Gastrocnemius medialis (tissue), 4 donors: ENCODE measurements around the gene ZNF440. TPM values are rescaled to one million over a fixed set of nuclear protein-coding genes. Genes with fewer than 3 reads are reported as not detected.

Experiments used
- ATAC-seq, 2 donors: fragments of 150-250 bp; one replicate each; pipeline ENCODE4 v1.9.1; 2016
- DNase-seq, 2 donors: peaks; one replicate each; pipeline ENCODE4 v3.0.0-alpha.2; 2019
- H3K27ac ChIP-seq, 4 donors: fragments of 200-600 bp; sonication (generic); 1 replicate in 1 of 4; 2 replicates in 3 of 4; pipeline ENCODE4 v1.5.1; 2016 to 2018; ENCODE audit warnings: mild to moderate bottlenecking in 2 of 4, moderate library complexity in 1 of 4
- H3K27me3 ChIP-seq, 3 donors: fragments of 200-600 bp; sonication (generic) in 2 of 3; 1 replicate in 1 of 3; 2 replicates in 2 of 3; pipeline versions ENCODE4 v1.5.1 to v1.6.0; 2016 to 2019; ENCODE audit warnings: mild to moderate bottlenecking in 1 of 3, moderate library complexity in 1 of 3
- H3K36me3 ChIP-seq, 2 donors: fragments of 200-600 bp; sonication (generic) in 1 of 2; one replicate each; pipeline ENCODE4 v1.5.1; 2017 to 2018
- H3K4me1 ChIP-seq, 2 donors: fragments of 200-600 bp; sonication (generic) in 1 of 2; one replicate each; pipeline ENCODE4 v1.5.1; 2016 to 2017; ENCODE audit warnings: mild to moderate bottlenecking in 2 of 2
- H3K4me3 ChIP-seq, 4 donors: fragments of 200-600 bp; sonication (generic) in 3 of 4; 1 replicate in 1 of 4; 2 replicates in 3 of 4; pipeline ENCODE4 v1.5.1; 2016 to 2019; ENCODE audit warnings: mild to moderate bottlenecking in 2 of 4
- H3K9me3 ChIP-seq, 3 donors: fragments of 200-600 bp; sonication (generic) in 2 of 3; 1 replicate in 1 of 3; 2 replicates in 2 of 3; pipeline ENCODE4 v1.5.1; 2016 to 2019
- CTCF ChIP-seq, 5 experiments: fragments of 450-650 bp in 3 of 5; fragments of 200-600 bp in 2 of 5; sonication (generic) in 2 of 5; IDR thresholded peaks in 4 of 5; conservative IDR thresholded peaks in 1 of 5; 1 replicate in 4 of 5; 2 replicates in 1 of 5; pipeline ENCODE4 v1.5.1; 2016 to 2019; ENCODE audit warnings: antibody characterized with exemption in 5 of 5, mild to moderate bottlenecking in 3 of 5, moderate library complexity in 3 of 5
- POLR2A ChIP-seq, 2 donors: fragments of 450-650 bp; IDR thresholded peaks; one replicate each; pipeline ENCODE4 v1.6.1; 2017; ENCODE audit warnings: antibody characterized with exemption in 2 of 2, mild to moderate bottlenecking in 2 of 2, moderate library complexity in 2 of 2
- in situ Hi-C, 4 donors: fragments of 200-750 bp; cut with MboI; loops; one replicate each; pipeline versions ENCODE4 v1.15.0 to v1.8.0; 2017; ENCODE audit warnings: low sequenced_read_pairs in 4 of 4
- intact Hi-C: fragments of 100-400 bp; cut with DNase I; formaldehyde crosslinking; loops from one replicate; pipeline ENCODE4 v1.15.1; 2023; ENCODE audit warnings: low total_unique reads
- total RNA-seq, 4 donors: library from RNA; depleted of rRNA; stranded (reverse); fragments of >200 nt; gene quantifications; one replicate each; pipeline versions ENCODE4 v1.1.0 to v1.2.3, GENCODE V29; 2016

ZNF440 gene
- total RNA-seq, 4 donors from 2014 or later: 2.5 to 5.5 (median 4.2) TPM

GRCh38 chr19:11787536-11787935, 26.5 kb upstream of the ZNF440 start:
- no peaks in the 10 kb centered on the region for H3K27me3 ChIP-seq
- H3K9me3 ChIP-seq: peaks cover 0 to 65% (median 3%) of the 10 kb centered on the region in 3 donors
- H3K4me3 ChIP-seq: no peak overlapping the region
- H3K4me1 ChIP-seq: no peaks in the 10 kb centered on the region
- in situ Hi-C loops: no loop called here
- ATAC-seq (no peak), DNase-seq (no peak)
- peaks cover 1 to 21% of the 10 kb centered on the region in 2 donors for H3K36me3 ChIP-seq
- TF ChIP-seq CTCF (IDR thresholded peaks at IDR 0.05 in 4 of 5, conservative IDR thresholded peaks at IDR 0.05 in 1 of 5) (no peak), POLR2A (IDR thresholded peaks at IDR 0.05) (no peak)
- no peak overlapping the region for H3K27ac ChIP-seq
- intact Hi-C loops: no loop called here

- in situ Hi-C loops: loop anchor here in 3 of 4 donors (10.0 kb wide), 3 partner anchors 192 to 352 kb away; partner anchors contain the start of gene ZNF20 (in 2 of the 3)
- H3K9me3 ChIP-seq: peaks cover 0 to 25% (median 0%) of the 10 kb centered on the region in 3 donors
- TF ChIP-seq POLR2A (IDR thresholded peaks at IDR 0.05) (no peak), CTCF (IDR thresholded peaks at IDR 0.05 in 4 of 5, conservative IDR thresholded peaks at IDR 0.05 in 1 of 5) (no peak)
- H3K27ac ChIP-seq: no peak overlapping the region
- peaks cover 9 to 10% of the 10 kb centered on the region in 2 donors for H3K4me1 ChIP-seq
- intact Hi-C loops: no loop called here
- no peak for DNase-seq
- no peak for ATAC-seq
- no peaks in the 10 kb centered on the region for H3K27me3 ChIP-seq
- H3K36me3 ChIP-seq: no peaks in the 10 kb centered on the region
- H3K4me3 ChIP-seq: no peak overlapping the region
Observed at GRCh38 chr19:11792942-11793341, 21.1 kb upstream of the ZNF440 start.

GRCh38 chr19:11797491-11797890, 16.6 kb upstream of the ZNF440 start:
- in situ Hi-C loops (loop anchor here in 3 of 4 donors (5.0 to 10.0 kb wide), 5 partner anchors 187 to 347 kb away; partner anchors contain the start of gene ZNF20 (in 3 of the 3)), intact Hi-C loops (loop anchor here (1.0 to 5.0 kb wide), 7 partner anchors 31 to 870 kb away; partner anchors contain the start of genes MAN2B1, WDR83, ZNF20 and ZNF441)
- H3K4me1 ChIP-seq: peaks cover 16 to 17% of the 10 kb centered on the region in 2 donors
- H3K36me3 ChIP-seq: no peaks in the 10 kb centered on the region
- no peak for TF ChIP-seq POLR2A (IDR thresholded peaks at IDR 0.05)
- TF ChIP-seq CTCF (IDR thresholded peaks at IDR 0.05 in 4 of 5, conservative IDR thresholded peaks at IDR 0.05 in 1 of 5): peak; percentile 88 to 96 (median 92)
- peak overlapping the region; percentile 74 to 84 (median 78) for H3K27ac ChIP-seq
- no peaks in the 10 kb centered on the region for H3K27me3 ChIP-seq
- no peaks in the 10 kb centered on the region for H3K9me3 ChIP-seq
- ATAC-seq: peak; percentile 90 to 94
- peak overlapping the region; percentile 58 to 74 (median 70) for H3K4me3 ChIP-seq
- peak; percentile 84 to 91 for DNase-seq

- in situ Hi-C loops (loop anchor here in 3 of 4 donors (5.0 to 10.0 kb wide), 5 partner anchors 186 to 346 kb away; partner anchors contain the start of gene ZNF20 (in 3 of the 3)), intact Hi-C loops (loop anchor here (1.0 to 5.0 kb wide), 5 partner anchors 16 to 869 kb away; partner anchors contain the start of genes MAN2B1, WDR83, ZNF439 and ZNF440)
- peak; percentile 79 to 86 for DNase-seq
- no peaks in the 10 kb centered on the region for H3K9me3 ChIP-seq
- H3K27ac ChIP-seq: peak within 1 kb of the TSS; percentile 74 to 84 (median 78)
- H3K36me3 ChIP-seq: no peaks in the 10 kb centered on the region
- H3K4me1 ChIP-seq: peaks cover 16 to 17% of the 10 kb centered on the region in 2 donors
- H3K27me3 ChIP-seq: no peaks in the 10 kb centered on the region
- H3K4me3 ChIP-seq: peak within 1 kb of the TSS; percentile 58 to 74 (median 70)
- TF ChIP-seq CTCF (IDR thresholded peaks at IDR 0.05 in 4 of 5, conservative IDR thresholded peaks at IDR 0.05 in 1 of 5) (peak in 2 of 5 experiments; percentile 22 to 24), POLR2A (IDR thresholded peaks at IDR 0.05) (peak; percentile 53 to 79)
- peak; percentile 92 to 95 for ATAC-seq
Observed at GRCh38 chr19:11798391-11799330, 15.4 kb upstream of the ZNF440 start, which contains the start of gene ZNF491. ZNF491 (plus strand) TSS chr19:11798523; CDS start chr19:11805954, 7,431 bp downstream.
